ENCODE measurements around the gene TBC1D22A.

GRCh38 chr22:46933040-46933930 lies 170.8 kb downstream of the TBC1D22A start:
- TF ChIP-seq CTCF (IDR thresholded peaks at IDR 0.05) = no peak
- TF ChIP-seq POLR2A (IDR thresholded peaks at IDR 0.05) = no peak

Measured in right lobe of liver (tissue), 4 donors.